ENCODE data around the gene DIPK1C.

The DIPK1C gene

DNA sequence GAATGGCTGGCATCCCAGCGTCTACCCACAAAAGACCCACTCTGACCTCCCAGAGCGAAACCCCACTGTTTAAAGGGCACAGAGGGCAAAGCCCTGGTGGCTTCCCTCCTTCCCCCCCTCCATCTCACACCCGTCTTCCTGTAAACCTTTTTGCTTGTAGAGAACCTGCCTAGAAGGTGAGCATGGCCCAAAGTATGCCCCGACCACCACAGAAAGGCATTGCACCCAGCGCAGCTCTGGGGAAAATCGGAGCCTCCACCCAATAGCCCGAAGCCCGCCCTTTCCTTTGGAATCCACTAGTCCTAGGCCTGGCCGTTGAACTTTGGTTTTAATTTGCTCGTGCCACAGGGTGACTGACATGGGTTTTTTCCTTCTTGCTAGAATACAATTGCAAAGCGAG is 22.6 kb downstream of the DIPK1C start:
- no peaks in the 10 kb centered on the region for H3K9me2 ChIP-seq (replicated peaks; ENCODE audit: control insufficient read depth, low read length)
- no peak overlapping the region for H3K4me2 ChIP-seq (ENCODE audit: low read length)
- no peak for TF ChIP-seq EZH2phosphoT487 (IDR thresholded peaks at IDR 0.05; ENCODE audit: borderline replicate concordance, low read length)
- no peak for TF ChIP-seq CTCF (IDR thresholded peaks at IDR 0.05; ENCODE audit: low read depth, low read length, poor library complexity, severe bottlenecking)
- no peaks in the 10 kb centered on the region for H4K20me1 ChIP-seq (ENCODE audit: control insufficient read depth, insufficient read depth, low read depth, low read length)
- H3K79me2 ChIP-seq (ENCODE audit: control insufficient read depth, low read length): no peaks in the 10 kb centered on the region
- H3K27me3 ChIP-seq (ENCODE audit: control insufficient read depth, low read length): no peaks in the 10 kb centered on the region
- H3K27ac ChIP-seq (ENCODE audit: low read depth, low read length): no peak overlapping the region
- H3F3A ChIP-seq (ENCODE audit: control insufficient read depth, insufficient read depth): no peaks in the 10 kb centered on the region
- no peak overlapping the region for H3K4me3 ChIP-seq (ENCODE audit: low read length)
- H3K4me1 ChIP-seq (ENCODE audit: control insufficient read depth, low read length): no peaks in the 10 kb centered on the region
- no peaks in the 10 kb centered on the region for H3K36me3 ChIP-seq (ENCODE audit: control insufficient read depth, low read length)
- H3K9me3 ChIP-seq (ENCODE audit: control insufficient read depth, insufficient read depth, low read length): no peaks in the 10 kb centered on the region

GRCh38 chr18:74430806-74431571 is 26.1 kb downstream of the DIPK1C start:
- H3F3A ChIP-seq (ENCODE audit: control insufficient read depth, insufficient read depth): no peaks in the 10 kb centered on the region
- TF ChIP-seq CTCF (IDR thresholded peaks at IDR 0.05; ENCODE audit: low read depth, low read length, poor library complexity, severe bottlenecking) (no peak), EZH2phosphoT487 (IDR thresholded peaks at IDR 0.05; ENCODE audit: borderline replicate concordance, low read length) (no peak)
- H3K79me2 ChIP-seq (ENCODE audit: control insufficient read depth, low read length): no peaks in the 10 kb centered on the region
- no peaks in the 10 kb centered on the region for H3K27me3 ChIP-seq (ENCODE audit: control insufficient read depth, low read length)
- no peaks in the 10 kb centered on the region for H3K4me1 ChIP-seq (ENCODE audit: control insufficient read depth, low read length)
- no peaks in the 10 kb centered on the region for H3K36me3 ChIP-seq (ENCODE audit: control insufficient read depth, low read length)
- H4K20me1 ChIP-seq (ENCODE audit: control insufficient read depth, insufficient read depth, low read depth, low read length): no peaks in the 10 kb centered on the region
- H3K4me3 ChIP-seq (ENCODE audit: low read length): no peak overlapping the region
- H3K9me2 ChIP-seq (replicated peaks; ENCODE audit: control insufficient read depth, low read length): no peaks in the 10 kb centered on the region
- H3K9me3 ChIP-seq (ENCODE audit: control insufficient read depth, insufficient read depth, low read length): no peaks in the 10 kb centered on the region
- H3K27ac ChIP-seq (ENCODE audit: low read depth, low read length): no peak overlapping the region
- H3K4me2 ChIP-seq (ENCODE audit: low read length): no peak overlapping the region

- no peaks in the 10 kb centered on the region for H3K79me2 ChIP-seq (ENCODE audit: control insufficient read depth, low read length)
Measured at GRCh38 chr18:74430231-74430630, 26.9 kb downstream of the DIPK1C start.

More at GRCh38 chr18:74430231-74430630, 26.9 kb downstream of the DIPK1C start:
- H3K27me3 ChIP-seq (ENCODE audit: control insufficient read depth, low read length): no peaks in the 10 kb centered on the region
- H3K4me2 ChIP-seq (ENCODE audit: low read length): no peak overlapping the region
- H3K9me3 ChIP-seq (ENCODE audit: control insufficient read depth, insufficient read depth, low read length): no peaks in the 10 kb centered on the region; the same call in 1 of the 2 replicates
- no peak overlapping the region for H3K27ac ChIP-seq (ENCODE audit: low read depth, low read length)
- TF ChIP-seq CTCF (IDR thresholded peaks at IDR 0.05; ENCODE audit: low read depth, low read length, poor library complexity, severe bottlenecking) (no peak), EZH2phosphoT487 (IDR thresholded peaks at IDR 0.05; ENCODE audit: borderline replicate concordance, low read length) (no peak)
- H3K4me3 ChIP-seq (ENCODE audit: low read length): no peak overlapping the region
- H3K36me3 ChIP-seq (ENCODE audit: control insufficient read depth, low read length): no peaks in the 10 kb centered on the region
- H3K4me1 ChIP-seq (ENCODE audit: control insufficient read depth, low read length): peaks cover 2% of the 10 kb centered on the region
- H3K9me2 ChIP-seq (replicated peaks; ENCODE audit: control insufficient read depth, low read length): no peaks in the 10 kb centered on the region
- H3F3A ChIP-seq (ENCODE audit: control insufficient read depth, insufficient read depth): no peaks in the 10 kb centered on the region
- H4K20me1 ChIP-seq (ENCODE audit: control insufficient read depth, insufficient read depth, low read depth, low read length): no peaks in the 10 kb centered on the region

Data from DOHH2 (cell line).